Activated CD4-positive, alpha-beta T cell treated with anti-CD3 and anti-CD28 coated beads, Interleukin-2, amount 10 ng/mL, durations not matched to agents 7 days and 5 days (primary cell): ENCODE results near the gene RNF13. TPM values are rescaled to one million over a fixed set of nuclear protein-coding genes. Genes with fewer than 3 reads are reported as not detected.

Experiments
- CTCF ChIA-PET: fragments of 350-600 bp; sonication (Branson Sonifier 250); formaldehyde crosslinking; loops from one replicate; lab custom pipeline; 2021; ENCODE audit warnings: antibody characterized with exemption; lab: Charles Lee
- POLR2A ChIA-PET: fragments of 350-600 bp; sonication (Branson Sonifier 250); formaldehyde crosslinking; loops from one replicate; lab custom pipeline; 2021; ENCODE audit warnings: antibody characterized with exemption; lab: Charles Lee
- DNase-seq: peaks from one replicate; pipeline ENCODE4 v3.0.0-alpha.2; 2020
- H3K27ac Mint-ChIP-seq: one replicate; pipeline ENCODE4 v1.8.0; 2021; ENCODE audit warnings: mild to moderate bottlenecking, moderate library complexity, mixed read lengths
- H3K27me3 Mint-ChIP-seq: one replicate; pipeline ENCODE4 v1.8.0; 2021; ENCODE audit warnings: mixed read lengths
- H3K36me3 Mint-ChIP-seq: one replicate; pipeline ENCODE4 v1.8.0; 2021; ENCODE audit warnings: low read depth, mixed read lengths
- H3K4me1 Mint-ChIP-seq: one replicate; pipeline ENCODE4 v1.8.0; 2021; ENCODE audit warnings: mixed read lengths
- H3K4me3 Mint-ChIP-seq: one replicate; pipeline ENCODE4 v1.8.0; 2021; ENCODE audit warnings: mild to moderate bottlenecking, moderate library complexity, mixed read lengths
- H3K9me3 Mint-ChIP-seq: one replicate; pipeline ENCODE4 v1.8.0; 2021; ENCODE audit warnings: mixed read lengths
- total RNA-seq, 2 experiments: library from RNA; stranded (reverse); gene quantifications; one replicate each; pipeline ENCODE4 v1.2.3, GENCODE V29; 2021

Gene RNF13
- total RNA-seq, 2 experiments from 2014 or later: 33.0 to 45.7 TPM

DNA sequence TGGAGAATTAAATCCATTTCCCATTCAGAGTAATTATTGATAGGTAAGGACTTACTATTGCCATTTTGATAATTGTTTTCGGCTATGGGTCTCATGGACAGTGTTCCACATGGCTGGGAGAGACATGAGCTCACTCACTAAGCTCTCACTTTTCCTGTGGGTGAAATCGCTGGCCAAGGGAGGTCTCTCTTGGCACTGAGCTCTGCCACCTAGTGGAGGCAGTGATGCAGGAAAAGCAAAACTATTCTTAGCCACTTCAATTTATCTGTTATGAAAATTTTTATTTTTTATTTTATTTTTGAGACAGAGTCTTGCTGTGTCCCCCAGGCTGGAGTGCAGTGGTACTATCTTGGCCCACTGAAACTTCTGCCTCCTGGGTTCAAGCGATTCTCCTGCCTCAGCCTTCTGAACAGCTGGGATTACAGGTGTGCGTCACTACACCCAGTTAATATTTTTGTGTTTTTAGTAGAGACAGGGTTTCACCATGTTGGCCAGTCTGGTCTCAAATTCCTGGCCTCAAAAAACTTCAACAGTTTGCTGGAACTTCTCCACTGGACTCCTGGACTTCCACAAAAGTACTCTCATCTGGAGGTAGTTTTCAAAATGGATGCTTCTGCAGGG lies 4.7 kb upstream of the RNF13 start:
- Mint-ChIP-seq H3K36me3 (no peaks in the 10 kb centered on the region), H3K4me1 (peaks cover 11% of the 10 kb centered on the region), H3K4me3 (no peak overlapping the region), H3K27me3 (peaks cover 35% of the 10 kb centered on the region), H3K27ac (no peak overlapping the region), H3K9me3 (no peaks in the 10 kb centered on the region)
- CTCF ChIA-PET: interaction anchor here (0.7 to 2.4 kb wide), 12 partner anchors 10 to 334 kb away, joined by 3 to 7 read pairs (median 4); partner anchors contain the start of gene TM4SF4
- POLR2A ChIA-PET: no interaction called here
- DNase-seq: peak; percentile 60

DNA sequence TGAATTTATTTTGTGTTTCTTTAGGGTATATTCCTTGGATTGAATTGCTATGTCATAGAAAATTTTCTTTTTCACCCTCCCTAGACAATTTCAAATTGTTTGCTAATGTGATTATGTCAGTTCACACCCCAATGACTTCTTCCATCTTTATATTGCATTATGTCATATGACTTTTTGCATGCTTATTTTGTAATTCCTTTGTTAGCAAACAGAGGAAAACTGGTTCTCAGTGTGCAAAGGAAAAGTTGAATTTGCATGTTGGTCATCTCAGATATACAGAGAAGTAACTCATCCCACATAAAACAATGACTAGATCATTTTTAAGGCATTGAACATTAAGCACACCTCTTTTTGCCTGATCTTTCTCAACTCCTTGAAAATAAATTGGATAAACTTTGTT lies 3.3 kb upstream of the RNF13 start:
- ChIA-PET CTCF (no interaction called here), POLR2A (no interaction called here)
- peaks cover 35% of the 10 kb centered on the region for H3K27me3 Mint-ChIP-seq
- no peaks in the 10 kb centered on the region for H3K9me3 Mint-ChIP-seq
- no peak overlapping the region for H3K4me3 Mint-ChIP-seq
- DNase-seq: no peak
- H3K4me1 Mint-ChIP-seq: peaks cover 19% of the 10 kb centered on the region
- no peak overlapping the region for H3K27ac Mint-ChIP-seq
- no peaks in the 10 kb centered on the region for H3K36me3 Mint-ChIP-seq

DNA sequence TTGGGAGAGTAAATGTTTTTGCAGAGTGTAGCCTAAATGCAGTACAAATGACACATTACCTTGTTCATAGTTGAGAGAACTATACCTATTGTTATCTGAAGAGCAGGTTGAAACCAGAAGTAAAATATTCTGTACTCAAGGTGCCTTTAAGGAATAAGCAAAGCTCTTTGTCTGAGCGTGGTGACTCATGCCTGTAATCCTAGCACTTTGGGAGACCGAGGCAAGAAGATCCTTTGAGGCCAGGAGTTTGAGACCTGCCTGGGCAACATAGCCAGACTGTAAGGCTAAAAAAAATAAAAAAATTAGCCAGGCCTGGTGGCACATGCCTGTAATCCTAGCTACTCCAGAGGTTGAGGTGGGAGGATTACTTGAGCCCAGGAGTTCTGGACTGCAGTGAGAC lies 2.2 kb upstream of the RNF13 start:
- ChIA-PET POLR2A (no interaction called here), CTCF (interaction anchor here (0.6 to 0.7 kb wide), 2 partner anchors 208 to 693 kb away, joined by 3 read pairs; no protein-coding TSS in a partner anchor)
- H3K4me1 Mint-ChIP-seq: peaks cover 29% of the 10 kb centered on the region
- H3K27me3 Mint-ChIP-seq: peaks cover 26% of the 10 kb centered on the region
- H3K4me3 Mint-ChIP-seq: no peak overlapping the region
- H3K36me3 Mint-ChIP-seq: peaks cover 3% of the 10 kb centered on the region
- no peaks in the 10 kb centered on the region for H3K9me3 Mint-ChIP-seq
- H3K27ac Mint-ChIP-seq: no peak overlapping the region
- DNase-seq: no peak

DNA sequence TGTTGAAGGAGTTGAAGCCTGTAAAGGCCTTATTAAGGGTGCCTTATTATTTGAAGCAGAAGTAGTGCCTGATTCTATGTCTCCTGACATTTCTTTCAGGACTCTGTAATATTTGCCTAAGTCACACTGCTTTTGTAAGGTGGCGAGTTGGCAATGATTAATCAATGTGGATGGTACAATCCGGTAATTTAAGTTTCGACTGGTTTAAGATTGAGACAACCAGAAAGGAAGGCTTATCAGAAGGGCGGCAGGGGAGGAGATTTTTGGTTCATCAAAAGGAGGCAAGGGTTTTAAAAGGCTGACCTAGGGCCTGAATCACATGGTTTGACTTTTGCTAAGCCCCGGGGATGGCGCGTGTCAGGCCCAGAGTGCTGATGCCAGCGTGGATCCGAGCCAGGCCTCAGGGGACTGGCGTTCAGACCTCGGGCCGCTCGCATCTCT lies 830 bp upstream of the RNF13 start:
- POLR2A ChIA-PET: no interaction called here
- Mint-ChIP-seq H3K27ac (peak overlapping the region; percentile 99), H3K27me3 (peaks cover 12% of the 10 kb centered on the region)

DNA sequence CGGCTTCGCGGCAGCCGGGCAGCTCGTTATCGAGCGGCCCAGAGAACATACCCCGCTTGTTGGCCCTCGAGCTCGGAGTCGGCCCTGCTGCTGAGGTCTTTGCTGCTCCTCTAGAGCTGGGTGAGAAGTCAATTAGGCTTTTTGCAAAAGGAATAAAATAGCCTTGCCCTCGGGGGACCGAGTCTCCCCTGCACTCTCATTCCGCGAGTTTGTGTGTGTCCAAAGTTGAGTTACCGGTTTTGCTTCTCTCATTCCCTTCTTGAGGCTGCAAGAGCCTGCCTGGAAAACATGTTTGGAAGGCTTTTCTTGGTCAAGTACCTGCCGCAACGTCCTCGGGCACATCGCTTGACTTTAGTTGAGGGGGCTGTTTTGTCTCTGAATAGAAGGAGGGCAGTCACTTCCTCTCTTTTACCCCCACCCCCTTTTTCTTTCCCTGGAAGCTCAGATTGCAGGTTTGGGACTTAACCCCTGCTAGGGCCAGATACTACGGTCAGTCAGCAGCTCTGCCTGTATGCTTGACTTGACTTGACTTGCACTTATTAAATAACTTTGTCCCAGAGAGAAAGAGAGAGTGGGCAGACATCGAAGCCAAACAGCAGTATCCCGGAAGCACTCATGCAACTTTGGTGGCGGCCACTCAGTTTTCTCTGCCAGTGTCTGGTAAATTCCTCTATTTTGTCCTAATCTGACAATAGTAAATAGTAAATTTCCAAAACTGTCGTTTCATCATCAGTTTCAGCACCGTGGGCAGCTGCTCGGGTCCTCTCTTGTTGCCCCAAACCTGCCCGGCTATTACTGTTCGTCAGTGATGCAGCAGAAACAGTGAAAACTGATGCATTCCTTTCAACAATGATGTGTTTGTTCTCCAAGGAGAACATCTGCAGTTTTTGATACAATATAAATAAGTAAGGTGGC lies 609 bp downstream of the RNF13 start:
- CTCF ChIA-PET: interaction anchor here (0.6 to 1.8 kb wide), 4 partner anchors 11 to 251 kb away, joined by 3 to 6 read pairs (median 3); partner anchors contain the start of gene COMMD2
- Mint-ChIP-seq H3K36me3 (peaks cover 17% of the 10 kb centered on the region), H3K4me3 (peak overlapping the region; percentile 90), H3K27ac (peak overlapping the region; percentile 99), H3K27me3 (peaks cover 7% of the 10 kb centered on the region), H3K9me3 (no peaks in the 10 kb centered on the region), H3K4me1 (peaks cover 51% of the 10 kb centered on the region)
- peak; percentile 21 for DNase-seq
- POLR2A ChIA-PET: no interaction called here

More for the DNA sequence above, 830 bp upstream of the RNF13 start:
- peaks cover 42% of the 10 kb centered on the region for H3K4me1 Mint-ChIP-seq
- H3K9me3 Mint-ChIP-seq: no peaks in the 10 kb centered on the region
- no peak for DNase-seq
- CTCF ChIA-PET: interaction anchor here (1.8 kb wide), 1 partner anchor 12 kb away, joined by 3 read pairs; no protein-coding TSS in a partner anchor
- H3K36me3 Mint-ChIP-seq: peaks cover 13% of the 10 kb centered on the region
- H3K4me3 Mint-ChIP-seq: peak overlapping the region; percentile 90

DNA sequence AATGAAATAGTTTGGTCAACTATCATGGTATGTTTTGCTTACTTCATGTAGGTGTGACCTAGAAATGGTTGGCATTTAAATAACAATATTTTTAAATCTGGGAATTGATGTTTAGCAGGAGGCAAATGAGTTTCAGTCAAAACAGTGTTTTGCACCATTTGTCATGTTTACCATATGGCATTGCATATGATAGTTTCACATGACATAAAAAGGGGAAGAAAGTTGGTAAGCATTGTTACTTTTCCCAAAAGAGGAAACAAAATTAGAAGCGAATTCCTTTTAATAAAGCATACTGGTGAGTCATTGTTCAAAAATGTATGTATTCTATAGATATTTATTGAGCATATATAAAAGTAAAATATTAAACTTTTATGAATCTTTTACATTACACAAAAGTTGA lies 2.3 kb downstream of the RNF13 start:
- Mint-ChIP-seq H3K27me3 (peaks cover under 1% of the 10 kb centered on the region), H3K4me1 (peaks cover 51% of the 10 kb centered on the region), H3K27ac (no peak overlapping the region), H3K4me3 (peak overlapping the region; percentile 90), H3K36me3 (peaks cover 19% of the 10 kb centered on the region), H3K9me3 (no peaks in the 10 kb centered on the region)
- no peak for DNase-seq
- CTCF ChIA-PET: interaction anchor here (0.6 kb wide), 1 partner anchor 364 kb away, joined by 3 read pairs; no protein-coding TSS in a partner anchor
- POLR2A ChIA-PET: no interaction called here

DNA sequence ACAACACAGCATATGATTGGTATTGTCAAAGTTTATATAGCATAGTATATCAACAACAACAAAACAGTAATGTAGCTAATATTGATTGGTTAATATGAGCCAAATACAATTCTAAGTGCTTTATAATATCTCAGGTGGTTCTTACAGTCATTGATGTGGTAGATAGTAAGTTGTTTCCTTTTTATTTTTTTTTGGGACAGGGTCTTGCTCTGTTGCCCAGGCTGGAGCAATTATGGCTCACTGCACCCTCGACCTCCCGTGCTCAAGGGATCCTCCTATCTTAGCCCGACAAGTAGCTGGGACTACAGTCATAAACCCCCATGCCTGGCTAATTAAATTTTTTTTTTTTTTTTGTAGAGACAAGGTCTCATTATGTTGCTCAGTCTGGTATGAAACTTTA lies 2.7 kb downstream of the RNF13 start:
- CTCF ChIA-PET: interaction anchor here (0.6 kb wide), 1 partner anchor 364 kb away, joined by 3 read pairs; no protein-coding TSS in a partner anchor
- Mint-ChIP-seq H3K27me3 (no peaks in the 10 kb centered on the region), H3K27ac (no peak overlapping the region), H3K4me1 (peaks cover 51% of the 10 kb centered on the region), H3K4me3 (no peak overlapping the region), H3K36me3 (peaks cover 19% of the 10 kb centered on the region), H3K9me3 (no peaks in the 10 kb centered on the region)
- POLR2A ChIA-PET: no interaction called here
- DNase-seq: no peak

DNA sequence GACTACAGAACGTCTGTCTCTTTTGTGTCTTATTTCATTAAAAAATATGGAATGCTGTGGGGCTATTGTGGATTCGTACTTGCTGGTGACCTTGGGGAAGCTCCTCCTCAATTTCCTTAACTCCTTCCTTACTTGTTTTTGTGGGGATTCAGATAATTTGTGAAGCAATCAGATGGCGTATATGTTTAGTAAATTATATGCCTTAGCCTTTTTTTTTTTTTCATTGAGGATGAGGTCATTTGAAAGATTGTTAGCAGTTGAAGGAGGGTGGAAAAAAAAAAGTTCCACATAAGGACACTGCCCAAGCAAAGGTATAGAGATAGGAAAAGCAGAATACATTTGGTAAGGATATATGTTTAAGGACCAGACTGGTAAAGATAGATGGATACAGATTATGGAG lies 3.3 kb downstream of the RNF13 start:
- DNase-seq: no peak
- CTCF ChIA-PET: no interaction called here
- H3K27me3 Mint-ChIP-seq: no peaks in the 10 kb centered on the region
- H3K36me3 Mint-ChIP-seq: peaks cover 22% of the 10 kb centered on the region
- peaks cover 51% of the 10 kb centered on the region for H3K4me1 Mint-ChIP-seq
- H3K27ac Mint-ChIP-seq: no peak overlapping the region
- peaks cover 1% of the 10 kb centered on the region for H3K9me3 Mint-ChIP-seq
- POLR2A ChIA-PET: no interaction called here
- no peak overlapping the region for H3K4me3 Mint-ChIP-seq

DNA sequence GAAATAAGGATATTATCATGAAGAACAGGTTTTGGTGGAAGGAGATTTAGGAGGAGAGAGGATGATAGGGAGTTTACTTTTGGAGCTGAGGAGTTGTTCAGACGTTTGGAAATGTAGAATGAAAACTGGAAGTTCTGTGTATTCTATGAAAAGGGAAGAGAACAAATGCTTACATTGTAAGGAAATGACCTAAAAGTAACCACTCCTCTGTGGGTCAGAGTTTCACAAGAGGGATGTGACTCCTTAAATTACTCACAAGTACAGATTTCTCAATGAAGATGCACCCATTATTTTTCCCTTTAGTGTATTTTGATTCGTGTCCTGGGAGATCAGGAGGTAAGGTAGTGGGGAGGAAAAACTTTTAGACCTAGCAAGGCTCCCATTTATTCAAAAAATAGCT lies 4.0 kb downstream of the RNF13 start:
- POLR2A ChIA-PET: no interaction called here
- no peaks in the 10 kb centered on the region for H3K27me3 Mint-ChIP-seq
- no peak overlapping the region for H3K4me3 Mint-ChIP-seq
- peaks cover 29% of the 10 kb centered on the region for H3K36me3 Mint-ChIP-seq
- peaks cover 49% of the 10 kb centered on the region for H3K4me1 Mint-ChIP-seq
- no peak overlapping the region for H3K27ac Mint-ChIP-seq
- CTCF ChIA-PET: no interaction called here
- H3K9me3 Mint-ChIP-seq: peaks cover 8% of the 10 kb centered on the region
- no peak for DNase-seq

DNA sequence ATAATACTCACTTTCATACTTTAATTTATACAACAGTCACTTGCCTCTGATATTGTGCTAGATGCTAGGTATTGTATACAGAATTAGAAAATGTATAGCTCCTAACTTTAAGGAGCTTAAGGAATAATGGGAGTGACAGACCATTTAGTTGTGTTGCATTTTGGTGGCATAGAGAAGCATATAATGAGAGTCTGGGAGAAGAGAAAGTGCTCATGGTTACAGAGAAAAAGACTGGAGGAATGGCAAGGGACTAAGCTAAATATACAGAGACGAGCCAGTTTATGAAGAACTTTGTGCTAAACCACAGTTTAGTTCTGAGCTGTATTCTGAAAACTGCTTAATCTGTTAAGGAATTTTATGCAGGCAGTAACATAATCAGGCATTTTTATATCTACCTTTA lies 6.4 kb downstream of the RNF13 start:
- Mint-ChIP-seq H3K27me3 (no peaks in the 10 kb centered on the region), H3K4me1 (peaks cover 40% of the 10 kb centered on the region), H3K4me3 (no peak overlapping the region), H3K36me3 (peaks cover 36% of the 10 kb centered on the region), H3K27ac (no peak overlapping the region), H3K9me3 (peaks cover 12% of the 10 kb centered on the region)
- no peak for DNase-seq
- CTCF ChIA-PET: interaction anchor here (1.6 kb wide), 1 partner anchor 11 kb away, joined by 5 read pairs; no protein-coding TSS in a partner anchor
- POLR2A ChIA-PET: no interaction called here

DNA sequence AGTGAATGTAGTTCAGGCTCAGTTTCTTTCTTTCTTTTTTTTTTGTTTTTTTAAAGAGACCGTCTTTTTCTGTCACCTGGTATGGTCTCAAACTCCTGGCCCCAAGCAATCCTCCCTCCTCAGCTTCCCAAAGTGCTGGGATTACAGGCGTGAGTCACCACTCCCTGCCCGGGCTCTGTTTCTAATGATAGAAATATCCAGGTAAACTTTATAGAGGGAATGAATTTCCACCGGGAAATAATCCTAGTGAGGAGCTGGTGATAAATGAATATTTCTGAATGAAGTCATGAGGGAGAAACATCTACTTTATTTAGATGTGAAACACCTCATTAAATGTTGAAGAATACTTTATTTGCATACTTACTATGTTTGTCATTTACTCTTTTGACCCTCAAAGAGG lies 7.2 kb downstream of the RNF13 start:
- DNase-seq: no peak
- no peaks in the 10 kb centered on the region for H3K27me3 Mint-ChIP-seq
- peaks cover 33% of the 10 kb centered on the region for H3K4me1 Mint-ChIP-seq
- no peak overlapping the region for H3K27ac Mint-ChIP-seq
- H3K4me3 Mint-ChIP-seq: no peak overlapping the region
- ChIA-PET POLR2A (no interaction called here), CTCF (interaction anchor here (1.6 kb wide), 1 partner anchor 12 kb away, joined by 5 read pairs; no protein-coding TSS in a partner anchor)
- H3K36me3 Mint-ChIP-seq: peaks cover 36% of the 10 kb centered on the region
- peaks cover 12% of the 10 kb centered on the region for H3K9me3 Mint-ChIP-seq

DNA sequence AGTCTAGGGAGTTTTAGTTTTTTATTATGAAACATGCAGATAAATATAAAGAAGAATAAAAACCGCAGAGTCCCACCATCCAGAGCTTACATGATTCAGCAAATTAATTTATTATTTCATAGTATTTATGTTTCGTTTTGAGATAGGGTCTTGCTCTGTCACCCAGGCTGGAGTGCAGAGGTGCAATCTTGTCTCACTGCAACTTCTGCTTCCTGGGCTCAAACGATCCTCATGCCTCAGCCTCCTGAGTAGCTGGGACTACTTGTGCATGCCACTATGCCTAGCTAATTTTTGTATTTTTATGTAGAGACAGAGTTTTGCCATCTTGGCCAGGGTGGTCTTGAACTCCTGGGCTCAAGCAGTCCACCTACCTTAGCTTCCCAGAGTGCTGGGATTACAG lies 13.6 kb downstream of the RNF13 start:
- no peak overlapping the region for H3K27ac Mint-ChIP-seq
- H3K9me3 Mint-ChIP-seq: peaks cover 23% of the 10 kb centered on the region
- no peaks in the 10 kb centered on the region for H3K27me3 Mint-ChIP-seq
- POLR2A ChIA-PET: no interaction called here
- no peak for DNase-seq
- peaks cover 29% of the 10 kb centered on the region for H3K36me3 Mint-ChIP-seq
- CTCF ChIA-PET: no interaction called here
- peaks cover 2% of the 10 kb centered on the region for H3K4me1 Mint-ChIP-seq
- no peak overlapping the region for H3K4me3 Mint-ChIP-seq

DNA sequence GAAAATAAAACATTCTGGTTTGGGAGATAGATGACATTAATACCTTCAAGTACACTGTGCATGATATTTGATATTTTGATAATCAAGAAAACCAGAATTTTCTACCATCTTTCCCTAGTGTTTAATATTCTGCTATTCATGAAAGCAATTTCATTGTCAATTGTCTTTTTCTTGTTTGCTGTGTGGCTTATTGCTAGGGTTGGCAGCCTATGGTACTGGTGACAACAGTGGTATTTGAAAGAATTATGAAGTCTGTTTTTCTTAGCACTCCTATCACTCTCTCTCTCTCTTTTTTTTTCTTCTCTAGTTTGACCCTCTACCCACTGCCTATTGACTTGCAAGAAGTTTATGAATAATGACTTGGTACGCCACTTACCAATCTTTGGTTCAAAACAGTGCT lies 15.4 kb downstream of the RNF13 start:
- Mint-ChIP-seq H3K9me3 (peaks cover 27% of the 10 kb centered on the region), H3K4me3 (no peak overlapping the region), H3K4me1 (no peaks in the 10 kb centered on the region), H3K36me3 (peaks cover 33% of the 10 kb centered on the region), H3K27me3 (no peaks in the 10 kb centered on the region), H3K27ac (no peak overlapping the region)
- DNase-seq: no peak
- CTCF ChIA-PET: no interaction called here
- POLR2A ChIA-PET: no interaction called here
